CD1c-positive myeloid dendritic cell (primary cell): ENCODE results near the gene MEIS3.

ENCODE experiments used
- DNase-seq: peaks from one replicate; pipeline ENCODE4 v3.0.0-alpha.2; 2016; ENCODE audit errors: extremely low spot score

Gene MEIS3

DNA sequence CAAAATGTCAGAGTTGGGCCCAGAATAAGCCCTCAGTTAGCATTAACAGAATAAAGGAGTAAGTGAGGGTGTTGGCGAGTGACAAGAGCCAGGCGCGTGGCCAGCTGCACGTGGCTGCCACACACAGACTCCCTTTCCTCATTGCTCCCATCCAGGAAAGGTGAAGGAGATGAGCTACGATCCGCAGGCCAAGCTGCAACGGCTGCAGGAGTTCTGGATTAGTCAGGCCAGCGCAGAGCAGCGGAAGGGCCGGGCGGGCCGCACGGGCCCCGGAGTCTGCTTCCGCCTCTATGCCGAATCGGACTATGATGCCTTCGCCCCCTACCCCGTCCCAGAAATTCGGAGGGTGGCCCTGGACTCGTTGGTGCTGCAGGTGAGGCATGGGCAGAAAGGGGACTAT, 57.0 kb downstream of the MEIS3 start:
- no peak for DNase-seq

DNA sequence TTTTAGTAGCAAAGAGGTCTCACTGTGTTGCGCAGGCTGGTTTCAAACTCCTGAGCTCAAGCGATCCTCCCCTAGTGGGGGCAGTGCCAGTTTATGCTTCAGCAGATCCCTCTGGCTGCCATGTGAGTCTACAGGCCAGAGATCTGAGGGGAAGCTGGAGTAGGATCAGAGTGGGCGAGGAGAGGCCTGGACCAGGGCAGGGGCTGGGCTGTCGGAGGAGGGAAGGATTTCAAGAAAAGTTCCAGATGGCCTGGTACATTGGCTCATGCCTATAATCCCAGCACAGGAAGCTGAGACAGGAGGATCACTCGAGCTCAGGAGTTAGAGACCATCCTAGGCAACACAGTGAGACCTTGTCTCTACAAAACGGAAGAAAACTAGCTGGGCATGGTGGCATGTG, 60.4 kb downstream of the MEIS3 start:
- DNase-seq = no peak

DNA sequence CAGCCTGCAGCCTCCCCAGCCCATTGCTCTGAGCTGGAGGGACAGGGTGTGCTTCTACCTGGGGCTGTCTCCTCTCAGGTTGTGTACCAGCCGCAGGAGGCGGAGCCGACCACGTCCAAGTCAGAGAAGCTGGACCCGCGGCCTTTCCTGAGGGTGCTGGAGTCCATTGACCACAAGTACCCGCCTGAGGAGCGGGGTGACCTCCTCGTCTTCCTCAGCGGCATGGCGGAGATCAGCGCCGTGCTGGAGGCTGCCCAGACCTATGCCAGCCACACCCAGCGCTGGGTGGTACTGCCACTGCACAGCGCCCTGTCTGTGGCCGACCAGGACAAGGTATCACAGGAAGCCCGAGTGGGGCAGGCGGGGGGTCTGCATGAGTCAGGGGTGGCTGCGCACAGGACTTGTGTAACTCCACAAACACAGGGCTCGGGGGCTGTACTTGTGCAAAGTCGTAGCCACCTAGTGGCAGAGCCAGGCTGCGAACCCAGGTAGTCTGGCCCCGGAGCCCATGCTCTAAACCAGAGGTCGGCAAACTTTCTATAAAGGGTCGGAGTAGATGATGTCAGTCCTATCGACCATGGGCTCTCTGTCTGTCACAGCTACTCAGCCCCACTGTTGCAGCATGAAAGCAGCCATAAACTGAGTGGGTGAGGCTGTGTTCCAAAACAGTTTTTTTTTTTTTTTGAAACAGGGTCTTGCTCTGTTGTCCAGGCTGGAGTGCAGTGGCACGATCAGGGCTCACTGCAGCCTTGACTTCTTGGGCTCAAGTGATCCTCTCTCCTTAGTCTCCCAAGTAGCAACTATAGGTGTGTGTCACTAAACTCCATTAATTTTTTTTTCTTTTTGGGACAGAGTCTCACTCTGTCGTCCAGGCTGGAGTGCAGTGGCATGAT, 61.3 kb downstream of the MEIS3 start:
- no peak for DNase-seq

DNA sequence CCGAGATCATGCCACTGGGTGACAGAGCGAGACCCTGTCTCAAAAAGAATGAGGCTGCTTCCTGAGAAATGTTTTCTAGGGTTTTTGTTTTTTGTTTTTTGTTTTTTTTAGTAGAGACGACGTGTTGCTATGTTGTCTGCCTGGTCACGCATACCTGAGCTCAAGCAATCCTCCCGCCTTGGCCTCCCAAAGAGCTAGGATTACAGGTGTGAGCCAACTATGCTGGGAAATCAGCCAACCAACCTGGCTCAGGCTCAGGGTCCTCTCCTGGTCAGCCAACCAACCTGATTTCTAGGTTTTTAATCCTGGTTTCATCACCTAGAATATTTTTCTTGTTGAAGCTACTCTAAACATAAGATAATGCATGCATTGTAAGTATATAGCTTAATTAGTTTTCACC, 62.4 kb downstream of the MEIS3 start:
- DNase-seq = no peak

DNA sequence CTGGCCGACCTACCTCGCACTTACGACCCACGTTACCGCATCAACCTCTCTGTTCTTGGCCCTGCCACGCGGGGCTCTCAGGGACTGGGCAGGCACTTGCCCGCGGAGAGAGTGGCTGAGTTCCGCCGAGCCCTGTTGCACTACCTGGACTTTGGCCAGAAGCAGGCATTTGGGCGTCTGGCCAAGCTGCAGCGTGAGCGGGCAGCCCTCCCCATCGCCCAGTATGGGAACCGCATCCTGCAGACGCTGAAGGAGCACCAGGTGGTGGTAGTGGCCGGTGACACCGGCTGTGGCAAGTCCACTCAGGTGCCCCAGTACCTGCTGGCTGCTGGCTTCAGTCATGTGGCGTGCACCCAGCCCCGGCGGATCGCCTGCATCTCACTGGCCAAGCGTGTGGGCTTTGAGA, 66.0 kb downstream of the MEIS3 start:
- DNase-seq = no peak
